NAMALWA (cell line): ENCODE data around the gene SYNGAP1.

Experiments
- DNase-seq: peaks from one replicate; pipeline ENCODE4 v3.0.0-alpha.2; 2015; ENCODE audit warnings: low spot score

The SYNGAP1 gene

DNA sequence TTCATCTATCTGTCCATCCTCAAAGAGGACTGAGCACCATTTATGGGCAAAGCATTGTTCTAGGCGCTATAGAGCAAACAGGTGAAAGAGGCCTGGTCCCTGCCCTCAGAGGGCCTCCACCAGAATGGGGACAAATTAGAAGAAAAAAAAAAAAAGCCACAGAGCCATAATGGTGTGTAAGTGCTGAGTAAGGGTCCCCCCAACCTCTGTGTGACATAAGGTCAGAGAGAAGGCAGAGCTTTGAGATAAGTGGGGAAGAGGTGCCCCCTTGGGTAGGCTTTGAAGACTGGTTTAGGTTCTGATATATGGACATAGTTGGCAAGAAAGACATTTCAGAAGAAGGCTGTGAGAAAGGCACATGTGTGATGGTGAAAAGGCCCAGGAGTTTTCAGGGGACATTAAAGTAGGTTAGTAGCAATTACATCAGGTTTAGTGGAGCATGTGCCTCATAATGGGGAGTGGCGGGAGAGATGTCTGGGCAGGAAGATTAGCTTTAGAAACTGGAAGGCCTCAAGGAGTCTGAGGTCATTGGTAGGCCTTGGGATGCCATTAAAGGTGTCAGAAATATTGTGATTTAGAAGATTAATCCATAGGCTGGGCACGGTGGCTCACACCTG is 19.2 kb downstream of the SYNGAP1 start:
- no peak for DNase-seq

DNA sequence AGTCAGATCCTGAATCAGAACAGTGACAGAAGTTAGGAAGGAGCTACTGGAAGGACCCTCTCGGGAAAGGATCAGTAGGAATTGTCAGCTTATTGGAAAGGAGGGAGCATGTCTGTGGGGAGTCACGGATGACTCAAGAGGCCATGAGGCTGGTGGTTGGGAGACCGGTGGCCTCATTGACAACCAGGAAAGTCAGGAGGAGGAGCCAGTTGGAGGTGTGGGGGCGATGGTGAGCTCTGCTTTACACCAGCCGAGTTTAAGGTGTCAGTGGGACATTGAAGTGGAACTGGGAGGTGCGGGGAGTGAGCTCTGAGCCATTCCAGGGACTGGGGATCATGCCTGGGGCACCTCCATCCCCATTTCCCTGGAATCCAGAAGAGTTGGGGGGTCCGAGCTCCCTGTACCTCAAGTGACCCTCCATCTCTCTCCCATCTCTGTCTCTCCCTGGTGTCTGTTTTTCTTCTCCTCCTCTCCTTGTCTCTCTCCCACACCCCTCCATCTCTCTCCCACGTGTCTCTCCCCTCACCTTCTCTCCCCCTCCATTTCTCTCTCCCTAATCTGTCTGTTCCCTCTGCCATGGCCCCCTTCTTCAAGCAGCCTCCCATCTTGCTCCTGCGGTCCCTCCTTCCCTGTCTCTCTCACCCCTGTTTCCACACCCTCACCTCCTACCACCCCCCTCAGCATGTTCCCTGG is 20.2 kb downstream of the SYNGAP1 start:
- no peak for DNase-seq

DNA sequence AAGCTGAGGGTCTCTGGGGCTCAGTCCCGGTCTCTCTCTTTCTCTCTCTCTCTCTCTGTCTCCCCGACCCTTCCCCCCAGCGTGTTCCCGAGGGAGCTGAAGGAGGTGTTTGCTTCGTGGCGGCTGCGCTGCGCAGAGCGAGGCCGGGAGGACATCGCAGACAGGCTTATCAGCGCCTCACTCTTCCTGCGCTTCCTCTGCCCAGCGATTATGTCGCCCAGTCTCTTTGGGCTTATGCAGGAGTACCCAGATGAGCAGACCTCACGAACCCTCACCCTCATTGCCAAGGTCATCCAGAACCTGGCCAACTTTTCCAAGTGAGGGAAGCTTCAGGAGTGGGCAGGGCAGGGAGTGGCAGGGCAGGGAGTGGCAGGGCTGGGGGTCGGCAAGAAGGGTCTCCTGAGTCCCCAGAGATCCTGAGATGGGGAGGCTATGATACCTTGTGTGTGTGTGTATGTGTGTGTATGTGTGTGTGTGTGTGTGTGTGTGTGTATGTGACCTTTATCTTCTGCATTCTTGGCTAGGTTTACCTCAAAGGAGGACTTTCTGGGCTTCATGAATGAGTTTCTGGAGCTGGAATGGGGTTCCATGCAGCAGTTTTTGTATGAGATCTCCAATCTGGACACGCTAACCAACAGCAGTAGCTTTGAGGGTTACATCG is 20.9 kb downstream of the SYNGAP1 start:
- DNase-seq: no peak

DNA sequence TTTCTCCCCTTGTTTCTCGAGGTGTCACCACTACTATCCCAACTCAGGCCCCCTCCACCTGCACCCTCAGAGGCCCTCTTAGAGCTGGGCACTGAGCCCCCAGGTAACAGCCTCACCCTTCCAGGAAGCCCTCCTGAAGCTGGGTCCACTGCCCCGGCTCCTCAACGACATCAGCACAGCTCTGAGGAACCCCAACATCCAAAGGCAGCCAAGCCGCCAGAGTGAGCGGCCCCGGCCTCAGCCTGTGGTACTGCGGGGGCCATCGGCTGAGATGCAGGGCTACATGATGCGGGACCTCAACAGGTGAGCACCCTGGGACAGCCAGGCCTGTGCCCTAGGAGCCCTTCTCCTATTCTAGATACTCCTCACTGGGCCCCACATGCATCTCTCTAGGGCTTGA is 21.6 kb downstream of the SYNGAP1 start:
- no peak for DNase-seq

DNA sequence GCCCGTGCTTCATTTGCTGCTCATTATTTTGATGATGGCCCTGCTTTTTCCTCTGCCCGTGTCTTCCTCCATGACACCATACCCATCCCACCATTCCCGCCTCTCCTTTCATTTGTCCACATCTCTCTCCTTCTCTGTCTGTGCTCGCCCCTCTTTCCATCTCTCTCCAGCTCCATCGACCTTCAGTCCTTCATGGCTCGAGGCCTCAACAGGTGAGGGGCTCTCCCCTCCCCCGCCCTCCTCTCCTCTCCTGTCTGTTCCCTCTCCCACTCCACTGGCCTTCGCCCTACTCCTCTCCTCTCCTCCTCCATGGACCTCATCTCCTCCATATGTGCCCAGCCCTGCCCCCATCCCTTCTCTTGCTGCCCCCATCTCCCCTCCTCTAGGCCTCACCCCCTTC is 22.4 kb downstream of the SYNGAP1 start:
- DNase-seq: no peak

DNA sequence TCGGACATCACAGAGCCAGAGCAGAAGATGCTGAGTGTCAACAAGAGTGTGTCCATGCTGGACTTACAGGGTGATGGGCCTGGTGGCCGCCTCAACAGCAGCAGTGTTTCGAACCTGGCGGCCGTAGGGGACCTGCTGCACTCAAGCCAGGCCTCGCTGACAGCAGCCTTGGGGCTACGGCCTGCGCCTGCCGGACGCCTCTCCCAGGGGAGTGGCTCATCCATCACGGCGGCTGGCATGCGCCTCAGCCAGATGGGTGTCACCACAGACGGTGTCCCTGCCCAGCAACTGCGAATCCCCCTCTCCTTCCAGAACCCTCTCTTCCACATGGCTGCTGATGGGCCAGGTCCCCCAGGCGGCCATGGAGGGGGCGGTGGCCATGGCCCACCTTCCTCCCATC is 23.2 kb downstream of the SYNGAP1 start:
- DNase-seq: no peak

DNA sequence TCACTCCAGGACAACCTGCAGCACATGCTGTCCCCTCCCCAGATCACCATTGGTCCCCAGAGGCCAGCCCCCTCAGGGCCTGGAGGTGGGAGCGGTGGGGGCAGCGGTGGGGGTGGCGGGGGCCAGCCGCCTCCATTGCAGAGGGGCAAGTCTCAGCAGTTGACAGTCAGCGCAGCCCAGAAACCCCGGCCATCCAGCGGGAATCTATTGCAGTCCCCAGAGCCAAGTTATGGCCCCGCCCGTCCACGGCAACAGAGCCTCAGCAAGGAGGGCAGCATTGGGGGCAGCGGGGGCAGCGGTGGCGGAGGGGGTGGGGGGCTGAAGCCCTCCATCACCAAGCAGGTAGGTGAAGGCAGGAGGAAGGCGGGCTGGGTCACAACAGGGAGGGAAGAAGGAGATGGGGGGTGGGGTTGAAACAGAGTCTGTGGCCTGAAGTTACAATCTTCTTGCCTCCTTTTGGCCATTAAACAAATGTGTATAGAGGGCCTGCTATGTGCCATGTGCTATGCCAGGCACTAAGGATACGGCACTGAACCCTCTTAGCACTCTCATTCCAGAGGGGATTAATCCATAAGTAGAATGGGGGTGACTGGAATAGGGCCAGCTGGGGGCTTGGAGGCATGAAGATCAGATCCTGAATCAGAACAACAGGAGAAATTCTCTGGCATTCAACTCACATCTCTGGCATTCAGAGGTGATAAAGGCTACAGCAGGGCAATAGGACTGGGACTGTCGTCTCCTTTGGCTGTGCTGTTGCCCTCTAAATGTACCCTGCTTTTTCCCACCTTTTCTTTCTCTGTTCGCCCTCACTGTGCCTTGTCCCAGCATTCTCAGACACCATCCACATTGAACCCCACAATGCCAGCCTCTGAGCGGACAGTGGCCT is 24.0 kb downstream of the SYNGAP1 start:
- no peak for DNase-seq

DNA sequence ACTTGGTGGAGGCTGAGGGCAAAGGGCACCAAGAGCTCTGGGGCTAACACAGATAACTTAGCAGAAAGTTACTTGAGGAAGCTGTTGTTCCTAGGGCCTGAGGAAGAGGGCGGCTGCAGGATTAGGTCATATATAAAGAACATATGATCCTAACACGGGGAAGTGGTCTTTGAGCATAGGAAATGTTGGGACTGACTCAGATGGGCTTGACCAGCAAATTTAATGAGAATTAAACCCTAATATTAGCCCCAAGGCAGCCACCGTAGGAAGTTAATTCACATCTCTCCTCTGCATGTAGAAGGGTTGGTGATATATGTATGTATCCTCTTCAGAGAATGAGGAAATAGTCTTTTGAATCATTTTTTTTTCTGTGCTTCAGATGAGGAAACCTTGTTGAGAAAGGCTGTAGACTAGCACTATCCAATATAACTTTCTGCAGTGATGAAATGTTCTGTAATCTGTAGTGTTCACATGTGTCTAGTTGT is 25.3 kb downstream of the SYNGAP1 start:
- no peak for DNase-seq

DNA sequence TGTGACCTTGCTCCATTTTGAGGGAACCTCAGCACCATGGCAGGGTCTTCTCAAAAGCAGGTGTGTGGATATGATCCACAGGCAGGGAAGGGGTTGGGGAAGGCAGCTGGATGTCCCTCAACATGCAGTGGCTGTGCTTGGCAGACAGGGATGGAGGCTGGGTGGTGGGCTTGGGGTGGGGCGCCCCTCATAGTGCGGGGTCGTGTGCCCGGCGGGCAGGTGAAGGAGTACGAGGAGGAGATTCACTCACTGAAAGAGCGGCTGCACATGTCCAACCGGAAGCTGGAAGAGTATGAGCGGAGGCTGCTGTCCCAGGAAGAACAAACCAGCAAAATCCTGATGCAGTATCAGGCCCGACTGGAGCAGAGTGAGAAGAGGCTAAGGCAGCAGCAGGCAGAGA is 26.5 kb downstream of the SYNGAP1 start:
- DNase-seq: no peak

DNA sequence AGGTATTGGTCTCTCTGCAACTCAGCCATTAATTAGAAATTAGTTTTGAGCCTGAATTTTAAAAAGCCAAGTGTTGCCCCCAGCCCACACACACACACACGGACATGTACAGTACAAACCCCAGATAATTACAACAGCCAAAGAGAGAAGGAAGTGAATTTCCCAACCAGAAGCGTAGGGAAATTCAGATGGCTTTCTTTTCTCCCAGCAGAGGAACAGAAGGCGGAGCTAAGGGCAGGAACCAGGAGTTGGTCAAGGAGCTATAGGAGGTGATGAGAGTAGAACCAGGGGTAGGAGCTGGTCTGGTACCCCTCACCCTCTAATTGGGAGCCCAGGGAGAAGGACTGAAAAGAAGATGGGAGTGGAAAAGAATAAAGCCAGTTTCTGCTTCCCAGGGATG is 30.6 kb downstream of the SYNGAP1 start:
- no peak for DNase-seq

DNA sequence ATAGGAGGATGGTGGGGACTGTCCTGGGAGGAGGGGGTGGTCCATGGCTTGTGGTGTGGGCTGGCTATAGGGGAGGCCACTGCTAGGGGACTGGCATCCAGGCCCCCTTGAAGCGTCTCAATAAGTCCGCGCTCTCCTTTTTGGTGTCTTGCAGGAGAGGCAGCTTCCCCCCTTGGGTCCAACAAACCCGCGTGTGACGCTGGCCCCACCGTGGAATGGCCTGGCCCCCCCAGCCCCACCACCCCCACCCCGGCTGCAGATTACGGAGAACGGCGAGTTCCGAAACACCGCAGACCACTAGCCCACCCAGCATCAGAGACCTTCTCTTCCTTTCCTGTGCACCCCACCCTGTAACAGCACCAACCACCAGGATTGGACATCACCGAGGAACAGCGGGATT is 31.7 kb downstream of the SYNGAP1 start:
- DNase-seq: no peak

DNA sequence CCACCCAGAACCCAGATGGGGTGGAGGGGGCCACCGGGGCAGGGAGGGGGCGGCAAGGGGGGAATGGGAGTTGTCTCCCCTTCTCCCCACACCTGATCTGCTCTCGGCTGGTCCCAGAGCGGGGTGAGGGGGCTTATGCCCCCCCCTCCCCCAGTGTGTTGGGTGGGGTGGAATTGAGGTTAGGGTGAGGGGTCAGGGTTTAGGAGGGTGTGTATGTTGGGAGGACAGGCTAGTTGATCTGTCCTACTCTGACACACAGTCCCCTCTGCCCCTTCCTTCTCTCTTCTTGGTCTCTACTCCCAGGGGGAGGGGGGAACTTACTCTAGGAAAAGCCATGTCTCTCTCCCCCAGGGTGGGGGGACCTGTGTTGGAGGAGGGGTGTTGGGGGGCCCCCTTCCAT is 32.6 kb downstream of the SYNGAP1 start:
- DNase-seq: no peak

DNA sequence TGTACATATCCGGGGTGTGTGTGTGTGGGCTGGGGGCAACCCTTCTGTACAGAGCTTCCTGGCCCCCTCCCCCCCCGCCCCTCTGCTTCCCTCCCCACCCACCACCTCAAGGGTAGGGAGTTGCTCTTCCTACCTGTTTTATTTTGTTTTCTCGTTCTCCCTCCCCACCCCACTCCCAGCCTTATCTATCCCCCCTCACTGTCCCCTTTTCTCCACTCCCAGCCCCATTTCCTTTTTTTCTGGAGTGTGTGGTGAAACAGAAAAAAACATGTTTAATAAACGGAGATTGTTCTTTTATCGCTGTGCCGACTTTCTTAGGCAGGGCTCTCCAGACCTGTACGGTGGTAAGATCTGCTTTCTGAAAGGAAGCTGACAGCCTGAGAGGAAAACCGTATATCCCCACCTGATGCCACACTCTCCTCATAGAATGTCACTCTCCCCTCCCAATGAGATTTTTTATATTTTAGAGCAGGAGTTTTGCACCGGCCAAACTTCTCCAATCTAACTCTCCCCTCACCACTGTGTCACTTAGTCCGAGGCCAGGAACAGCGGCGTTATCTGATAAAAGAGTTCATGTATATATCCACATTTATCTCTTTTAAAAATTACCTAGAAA is 33.6 kb downstream of the SYNGAP1 start:
- peak; percentile 36 for DNase-seq

DNA sequence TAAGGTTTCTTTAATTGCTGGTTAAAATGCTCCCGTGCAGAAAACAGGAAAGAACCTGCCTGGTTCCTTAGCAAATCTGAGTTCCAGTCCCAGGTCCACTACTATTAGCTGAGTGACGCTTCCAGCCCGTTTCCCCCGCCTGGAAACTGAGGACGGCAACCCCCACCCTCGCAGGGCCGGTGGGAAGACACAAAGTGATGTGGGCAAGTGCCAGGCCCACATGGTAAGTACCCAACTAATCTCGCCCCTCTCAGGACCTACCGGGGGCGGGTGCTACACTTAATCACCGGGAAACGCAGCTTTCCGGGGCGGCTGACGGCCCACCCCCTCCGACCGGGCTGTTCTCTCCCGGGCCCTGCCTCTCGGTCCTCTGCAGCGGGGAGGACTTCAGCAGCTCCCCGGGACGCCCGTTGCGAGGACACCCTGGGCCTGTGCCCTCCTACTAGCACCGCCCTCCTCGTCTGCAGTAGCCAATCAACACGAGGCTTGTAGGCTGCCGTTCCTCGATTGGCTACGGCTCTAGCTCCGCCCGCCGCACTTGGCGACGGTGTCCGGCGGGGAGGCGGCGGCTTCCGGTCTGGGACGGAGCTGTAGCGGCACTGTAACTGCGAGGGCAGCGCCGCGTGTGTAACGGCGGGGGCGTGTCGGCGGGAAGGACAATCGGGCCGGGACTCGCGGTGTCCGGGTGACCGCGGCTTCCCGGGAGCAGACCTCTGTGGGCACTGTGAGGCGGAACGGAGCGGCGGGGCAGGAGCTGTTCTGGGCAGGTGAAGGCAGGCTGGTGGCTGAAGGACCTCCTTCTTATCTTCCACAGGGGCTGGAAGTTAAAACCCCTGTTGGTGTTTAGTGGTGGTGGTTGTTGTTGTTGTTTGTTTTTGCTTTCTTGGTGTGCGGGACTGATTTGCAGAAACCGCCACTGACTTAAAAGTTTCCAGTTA is 34.4 kb downstream of the SYNGAP1 start, which contains the start of gene ZBTB9:
ZBTB9 (plus strand) TSS at position 568 of the 938 bp plus-strand sequence. CDS start 525 bp downstream, outside the sequence.
- peak; percentile 96 for DNase-seq

DNA sequence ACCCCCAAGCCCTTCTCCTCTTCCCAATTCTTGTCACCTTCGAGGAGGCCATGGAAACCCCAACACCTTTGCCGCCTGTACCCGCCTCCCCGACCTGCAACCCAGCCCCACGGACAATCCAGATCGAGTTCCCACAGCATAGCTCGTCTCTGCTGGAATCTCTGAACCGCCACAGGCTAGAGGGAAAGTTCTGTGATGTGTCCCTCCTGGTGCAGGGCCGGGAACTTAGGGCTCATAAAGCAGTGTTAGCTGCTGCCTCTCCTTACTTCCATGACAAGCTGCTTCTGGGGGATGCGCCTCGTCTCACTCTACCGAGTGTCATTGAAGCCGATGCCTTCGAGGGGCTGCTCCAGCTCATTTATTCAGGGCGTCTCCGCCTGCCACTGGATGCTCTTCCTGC is 35.2 kb downstream of the SYNGAP1 start:
- DNase-seq: no peak

DNA sequence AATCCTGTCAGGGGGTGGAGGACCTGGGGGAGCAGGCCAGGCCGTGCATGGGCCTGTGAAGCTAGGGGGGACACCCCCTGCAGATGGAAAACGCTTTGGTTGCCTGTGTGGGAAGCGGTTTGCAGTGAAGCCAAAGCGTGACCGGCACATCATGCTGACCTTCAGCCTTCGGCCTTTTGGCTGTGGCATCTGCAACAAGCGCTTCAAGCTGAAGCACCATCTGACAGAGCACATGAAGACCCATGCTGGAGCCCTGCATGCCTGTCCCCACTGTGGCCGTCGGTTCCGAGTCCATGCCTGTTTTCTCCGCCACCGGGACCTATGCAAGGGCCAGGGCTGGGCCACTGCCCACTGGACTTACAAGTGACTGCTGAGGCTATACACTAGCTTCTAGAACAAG is 36.3 kb downstream of the SYNGAP1 start:
- DNase-seq: no peak

DNA sequence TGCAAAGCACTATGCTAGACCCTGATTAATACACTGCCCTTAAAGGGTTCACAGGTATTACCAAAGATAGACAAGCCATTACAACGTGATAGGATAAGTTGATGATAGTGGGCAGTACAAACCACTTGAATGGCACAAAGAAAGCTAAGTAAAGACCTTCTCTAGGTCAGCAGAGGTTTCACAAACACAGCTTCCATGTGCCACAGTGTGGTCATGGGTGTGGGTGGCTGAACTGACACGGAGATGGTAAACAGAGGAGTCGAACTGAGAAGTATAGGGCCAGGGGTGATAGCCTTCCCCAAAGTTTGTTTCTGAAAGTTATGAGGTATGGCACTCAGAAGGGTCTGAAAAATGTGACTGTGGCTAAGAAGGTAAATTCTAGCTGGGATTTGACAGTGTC is 38.8 kb downstream of the SYNGAP1 start:
- no peak for DNase-seq

DNA sequence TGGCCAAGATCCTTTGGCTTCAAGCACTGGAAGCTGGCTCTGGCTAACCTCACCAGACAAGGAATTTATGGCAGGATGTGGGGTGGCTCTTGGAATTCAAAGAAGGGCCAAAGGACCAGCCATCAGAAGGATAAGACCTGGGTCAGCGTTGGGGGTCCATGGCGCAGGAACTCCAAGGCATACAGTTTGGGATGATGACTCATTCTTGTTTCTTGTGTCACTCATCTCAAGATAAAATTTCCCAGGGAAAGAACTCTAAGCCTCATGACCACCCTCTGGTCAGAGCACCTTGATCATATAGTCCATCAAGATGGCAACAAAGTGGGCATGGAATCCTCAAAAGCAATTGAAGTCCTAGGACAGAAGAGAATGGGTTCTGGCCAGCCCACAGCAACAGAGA is 39.4 kb downstream of the SYNGAP1 start:
- no peak for DNase-seq

DNA sequence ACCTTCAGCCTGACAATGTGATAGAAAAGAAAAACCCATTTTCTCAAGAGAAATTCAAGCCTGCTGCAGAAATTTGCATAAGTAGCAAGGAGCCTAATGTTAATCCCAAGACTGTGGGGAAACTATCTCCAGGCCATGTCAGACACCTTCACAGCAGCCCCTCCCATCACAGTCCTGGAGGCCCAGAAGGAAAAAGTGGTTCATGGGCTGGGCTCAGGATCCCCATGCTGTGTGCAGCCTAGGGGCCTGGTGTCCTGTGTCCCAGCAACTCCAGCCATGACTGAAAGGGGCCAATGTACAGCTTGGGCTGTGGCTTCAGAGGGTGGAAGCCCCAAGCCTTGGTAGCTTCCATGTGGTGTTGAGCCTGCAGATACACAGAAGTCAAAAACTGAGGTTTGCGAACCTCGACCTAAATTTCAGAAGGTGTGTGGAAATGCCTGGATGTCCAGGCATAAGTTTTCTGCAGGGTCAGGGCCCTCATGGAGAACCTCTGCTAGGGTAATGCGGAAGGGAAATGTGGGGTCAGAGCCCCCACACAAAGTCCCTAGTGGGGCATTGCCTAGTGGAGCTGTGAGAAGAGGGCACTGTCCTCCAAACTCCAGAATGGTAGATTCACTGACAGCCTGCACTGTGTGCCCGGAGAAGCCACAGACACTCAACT is 46.3 kb downstream of the SYNGAP1 start:
- DNase-seq: no peak

DNA sequence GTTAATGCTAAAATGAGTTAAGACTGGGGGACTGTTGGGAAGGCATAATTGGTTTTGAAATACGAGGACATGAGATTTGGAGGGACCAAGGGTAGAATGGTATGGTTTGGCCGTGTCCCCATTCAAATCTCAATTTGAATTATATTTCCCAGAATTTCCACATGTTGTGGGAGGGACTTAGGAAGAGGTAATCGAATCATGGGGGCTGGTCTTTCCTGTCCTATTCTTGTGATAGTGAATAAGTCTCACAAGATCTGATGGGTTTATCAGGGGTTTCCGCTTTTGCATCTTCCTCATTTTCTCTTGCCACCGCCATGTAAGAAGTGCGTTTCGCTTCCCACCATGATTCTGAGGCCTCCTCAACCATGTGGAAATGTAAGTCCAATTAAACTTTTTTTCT is 47.2 kb downstream of the SYNGAP1 start:
- DNase-seq: no peak
